Endothelial cell of umbilical vein (primary cell): ENCODE measurements around the gene ZNRF1.

Source experiments
- EZH2 ChIP-seq: IDR thresholded peaks from 2 replicates; pipeline ENCODE4 v1.6.1; 2012; ENCODE audit warnings: borderline replicate concordance, low read depth, mild to moderate bottlenecking, moderate library complexity, low read length, inconsistent platforms; ENCODE audit not compliant: severe bottlenecking
- FOS ChIP-seq: IDR thresholded peaks from 2 replicates; pipeline ENCODE4 v1.6.1; 2011; ENCODE audit warnings: mild to moderate bottlenecking, low read length, moderate library complexity, borderline replicate concordance; ENCODE audit not compliant: insufficient read depth
- GATA2 ChIP-seq: IDR thresholded peaks from 2 replicates; pipeline ENCODE4 v1.7.0; 2011; ENCODE audit warnings: low read depth, mild to moderate bottlenecking, moderate library complexity, mixed read lengths, low read length; ENCODE audit not compliant: insufficient read length, insufficient read depth
- POLR2A ChIP-seq: IDR thresholded peaks from 2 replicates; pipeline ENCODE4 v1.6.1; 2012; ENCODE audit warnings: low read depth, mild to moderate bottlenecking, control low read depth, low read length
- TF ChIP-seq, protein P1 (sequence below), 2 donors: IDR thresholded peaks; 1 replicate in 1 of 2; 2 replicates in 1 of 2; pipeline ENCODE4 v1.5.1; 2011; ENCODE audit warnings: low read length in 2 of 2, mild to moderate bottlenecking in 2 of 2, moderate library complexity in 2 of 2, control low read depth in 1 of 2, inconsistent platforms in 1 of 2, low read depth in 1 of 2; ENCODE audit not compliant: insufficient read depth in 1 of 2; ENCODE audit errors: extremely low read depth in 1 of 2

DNA sequence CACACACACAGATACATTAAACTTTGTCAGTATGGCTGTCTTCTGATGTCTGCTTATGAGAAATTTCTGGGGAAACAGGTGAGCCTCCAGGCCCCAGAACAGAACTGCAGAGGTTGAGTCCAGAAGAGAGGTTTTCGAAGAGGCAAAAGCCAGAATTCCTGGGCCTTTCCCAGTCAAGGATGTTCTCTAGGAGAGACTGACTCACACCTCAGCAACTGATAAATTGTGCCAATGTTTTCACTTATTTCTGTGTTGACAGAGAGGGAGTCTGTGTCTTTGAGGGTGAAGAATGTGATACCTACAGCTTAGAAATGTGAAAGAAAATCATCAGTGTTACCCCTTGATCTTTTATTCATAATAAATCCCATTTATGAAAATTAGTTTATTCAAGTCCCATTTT lies 87.5 kb downstream of the ZNRF1 start:
- TF ChIP-seq FOS (no peak), GATA2 (no peak), POLR2A (no peak), EZH2 (no peak)
- TF ChIP-seq, protein P1, sequence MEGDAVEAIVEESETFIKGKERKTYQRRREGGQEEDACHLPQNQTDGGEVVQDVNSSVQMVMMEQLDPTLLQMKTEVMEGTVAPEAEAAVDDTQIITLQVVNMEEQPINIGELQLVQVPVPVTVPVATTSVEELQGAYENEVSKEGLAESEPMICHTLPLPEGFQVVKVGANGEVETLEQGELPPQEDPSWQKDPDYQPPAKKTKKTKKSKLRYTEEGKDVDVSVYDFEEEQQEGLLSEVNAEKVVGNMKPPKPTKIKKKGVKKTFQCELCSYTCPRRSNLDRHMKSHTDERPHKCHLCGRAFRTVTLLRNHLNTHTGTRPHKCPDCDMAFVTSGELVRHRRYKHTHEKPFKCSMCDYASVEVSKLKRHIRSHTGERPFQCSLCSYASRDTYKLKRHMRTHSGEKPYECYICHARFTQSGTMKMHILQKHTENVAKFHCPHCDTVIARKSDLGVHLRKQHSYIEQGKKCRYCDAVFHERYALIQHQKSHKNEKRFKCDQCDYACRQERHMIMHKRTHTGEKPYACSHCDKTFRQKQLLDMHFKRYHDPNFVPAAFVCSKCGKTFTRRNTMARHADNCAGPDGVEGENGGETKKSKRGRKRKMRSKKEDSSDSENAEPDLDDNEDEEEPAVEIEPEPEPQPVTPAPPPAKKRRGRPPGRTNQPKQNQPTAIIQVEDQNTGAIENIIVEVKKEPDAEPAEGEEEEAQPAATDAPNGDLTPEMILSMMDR (IDR thresholded peaks at IDR 0.05; ENCODE audit: extremely low read depth in 1 of 2, insufficient read depth in 1 of 2, low read depth in 1 of 2, low read length in 2 of 2) = no peak
